SK-N-SH (cell line): ENCODE data around the gene ITK. TPM values are rescaled to one million over a fixed set of nuclear protein-coding genes. Genes with fewer than 3 reads are reported as not detected.

ENCODE experiments used
- CTCF ChIA-PET: fragments of 300-600, 350-600 bp; formaldehyde crosslinking; extraction: SDS; loops from one replicate; lab custom pipeline; 2021; lab: Yijun Ruan, JAX
- POLR2A ChIA-PET: fragments of 350-600 bp; sonication (Branson Sonifier 250); formaldehyde crosslinking; extraction: SDS; loops from one replicate; lab custom pipeline; 2020; ENCODE audit warnings: antibody characterized with exemption, inconsistent platforms; lab: Yijun Ruan, JAX
- DNase-seq: peaks from one replicate; pipeline ENCODE4 v3.0.0; 2012
- H2AFZ ChIP-seq: fragments of 200-600 bp; sonication (generic); 2 replicates; pipeline ENCODE4 v1.8.1; 2016; ENCODE audit warnings: antibody characterized with exemption, mild to moderate bottlenecking, low read depth
- H3F3A ChIP-seq: fragments of 200-600 bp; sonication (generic); replicated peaks from 2 replicates; pipeline ENCODE3; 2016; ENCODE audit warnings: antibody characterized with exemption, mild to moderate bottlenecking; ENCODE audit not compliant: insufficient read depth
- H3K27ac ChIP-seq, 2 experiments: fragments of 200-500 bp in 1 of 2; fragments of 200-600 bp in 1 of 2; sonication (Bioruptor generic) in 1 of 2; sonication (generic), shearing (Covaris generic) in 1 of 2; 2 replicates each; pipeline versions ENCODE4 v1.5.1 to v1.6.1; 2014 to 2016; ENCODE audit warnings: low read depth in 2 of 2, inconsistent platforms in 1 of 2, low read length in 1 of 2, mild to moderate bottlenecking in 1 of 2, mixed read lengths in 1 of 2
- H3K27me3 ChIP-seq: fragments of 200-600 bp; sonication (generic), shearing (Covaris generic); 2 replicates; pipeline ENCODE4 v1.6.1; 2016; ENCODE audit warnings: mixed run types; ENCODE audit not compliant: insufficient read depth
- H3K36me3 ChIP-seq, 2 experiments: fragments of 200-500 bp in 1 of 2; fragments of 200-600 bp in 1 of 2; sonication (Bioruptor generic) in 1 of 2; sonication (generic) in 1 of 2; replicated peaks in 1 of 2; 2 replicates each; pipeline versions ENCODE3 to v1.5.1; 2014 to 2016; ENCODE audit warnings: low read length in 1 of 2, mild to moderate bottlenecking in 1 of 2; ENCODE audit not compliant: insufficient read depth in 2 of 2, control insufficient read depth in 1 of 2
- H3K4me1 ChIP-seq, 2 experiments: fragments of 200-500 bp in 1 of 2; fragments of 200-600 bp in 1 of 2; sonication (Bioruptor generic) in 1 of 2; sonication (generic), shearing (Covaris generic) in 1 of 2; 2 replicates each; pipeline versions ENCODE4 v1.5.1 to v1.6.1; 2014 to 2016; ENCODE audit warnings: low read depth in 1 of 2, low read length in 1 of 2, mixed run types in 1 of 2; ENCODE audit not compliant: insufficient read depth in 2 of 2, control insufficient read depth in 1 of 2
- H3K4me2 ChIP-seq: fragments of 200-600 bp; sonication (generic), shearing (Covaris generic); 2 replicates; pipeline ENCODE4 v1.6.1; 2017; ENCODE audit warnings: mixed run types
- H3K4me3 ChIP-seq, 2 experiments: fragments of 200-500 bp in 1 of 2; fragments of 200-600 bp in 1 of 2; sonication (Bioruptor generic) in 1 of 2; sonication (generic), shearing (Covaris generic) in 1 of 2; 2 replicates each; pipeline versions ENCODE4 v1.5.1 to v1.8.1; 2014 to 2016; ENCODE audit warnings: low read depth in 2 of 2, inconsistent platforms in 1 of 2, low read length in 1 of 2, mild to moderate bottlenecking in 1 of 2, mixed read lengths in 1 of 2, moderate library complexity in 1 of 2
- H3K79me2 ChIP-seq: fragments of 200-600 bp; sonication (generic); 2 replicates; pipeline ENCODE4 v1.8.1; 2017; ENCODE audit warnings: mild to moderate bottlenecking; ENCODE audit not compliant: insufficient read depth
- H3K9ac ChIP-seq: fragments of 200-600 bp; sonication (generic); 2 replicates; pipeline ENCODE4 v1.6.1; 2017; ENCODE audit warnings: mixed run types
- H3K9me2 ChIP-seq: fragments of 200-600 bp; sonication (generic); 2 replicates; pipeline ENCODE4 v1.6.1; 2017; ENCODE audit warnings: mixed run types
- H3K9me3 ChIP-seq: fragments of 200-600 bp; sonication (generic); 2 replicates; pipeline ENCODE4 v1.6.1; 2017; ENCODE audit warnings: mixed run types, mild to moderate bottlenecking, moderate library complexity
- H4K20me1 ChIP-seq: fragments of 200-600 bp; sonication (generic); 2 replicates; pipeline ENCODE4 v1.6.1; 2017; ENCODE audit warnings: mild to moderate bottlenecking, mixed run types; ENCODE audit not compliant: insufficient read depth
- CHD2 ChIP-seq: fragments of 150-350 bp; IDR thresholded peaks from 2 replicates; pipeline ENCODE4 v1.6.1; 2018; ENCODE audit warnings: low read length; ENCODE audit not compliant: partially characterized antibody
- FOSL2 ChIP-seq: IDR thresholded peaks from 2 replicates; pipeline ENCODE4 v1.4.0; 2012; ENCODE audit warnings: low read depth, mild to moderate bottlenecking, moderate library complexity, borderline replicate concordance
- FOXJ3 ChIP-seq: sonication (generic); formaldehyde crosslinking; IDR thresholded peaks from 2 replicates; pipeline ENCODE4 v1.5.1; 2020; ENCODE audit warnings: mild to moderate bottlenecking, missing genetic modification reagents
- FOXM1 ChIP-seq: IDR thresholded peaks from 2 replicates; pipeline ENCODE4 v1.4.0; 2012; ENCODE audit warnings: low read depth, mild to moderate bottlenecking
- GABPA ChIP-seq: IDR thresholded peaks from 2 replicates; pipeline ENCODE4 v1.4.0; 2012; ENCODE audit warnings: low read depth, mild to moderate bottlenecking
- GATA2 ChIP-seq: sonication (generic); formaldehyde crosslinking; IDR thresholded peaks from 2 replicates; pipeline ENCODE4 v1.5.0; 2020; ENCODE audit warnings: mild to moderate bottlenecking, missing genetic modification reagents
- MXI1 ChIP-seq: IDR thresholded peaks from 2 replicates; pipeline ENCODE4 v1.6.1; 2012; ENCODE audit warnings: mild to moderate bottlenecking, low read depth, low read length, improper control_type of control experiment
- RCOR1 ChIP-seq: fragments of 150-350 bp; IDR thresholded peaks from 2 replicates; pipeline ENCODE4 v1.6.1; 2017; ENCODE audit warnings: antibody characterized with exemption, low read length
- RFX5 ChIP-seq: IDR thresholded peaks from 2 replicates; pipeline ENCODE4 v1.6.1; 2012; ENCODE audit warnings: mild to moderate bottlenecking, improper control_type of control experiment, low read length
- RXRA ChIP-seq: IDR thresholded peaks from 2 replicates; pipeline ENCODE4 v1.4.0; 2012; ENCODE audit warnings: low read depth, mild to moderate bottlenecking, borderline replicate concordance
- SIN3A ChIP-seq: IDR thresholded peaks from 2 replicates; pipeline ENCODE4 v1.6.1; 2012; ENCODE audit warnings: low read depth, mild to moderate bottlenecking, low read length, moderate library complexity, borderline replicate concordance
- SMC3 ChIP-seq: IDR thresholded peaks from 2 replicates; pipeline ENCODE4 v1.6.1; 2012; ENCODE audit warnings: low read depth, low read length, improper control_type of control experiment
- TAF1 ChIP-seq: IDR thresholded peaks from 2 replicates; pipeline ENCODE4 v1.6.1; 2012; ENCODE audit warnings: low read depth, mild to moderate bottlenecking, low read length, moderate library complexity, borderline replicate concordance
- TEAD4 ChIP-seq: IDR thresholded peaks from 2 replicates; pipeline ENCODE4 v1.4.0; 2012; ENCODE audit warnings: mild to moderate bottlenecking, borderline replicate concordance; ENCODE audit not compliant: insufficient read depth
- YY1 ChIP-seq: IDR thresholded peaks from 2 replicates; pipeline ENCODE4 v1.4.0; 2012; ENCODE audit warnings: low read depth, mild to moderate bottlenecking
- WGBS: methylation state at CpG from one replicate; pipeline ENCODE4 v1.1.6; 2017; ENCODE audit warnings: low lambda C conversion rate; 5-methylcytosine and 5-hydroxymethylcytosine counted together
- polyA plus RNA-seq, 3 experiments: library from polyadenylated mRNA; depleted of rRNA; stranded (reverse); fragments of >200 nt; gene quantifications; 2 replicates each; pipeline ENCODE4 v1.2.3, GENCODE V29; 2012
- TF ChIP-seq, protein P1 (sequence below): IDR thresholded peaks from 2 replicates; pipeline ENCODE4 v1.4.0; 2012; ENCODE audit warnings: low read depth, borderline replicate concordance
- TF ChIP-seq, protein P2 (sequence below): fragments of 150-350 bp; IDR thresholded peaks from 2 replicates; pipeline ENCODE4 v1.6.1; 2017; ENCODE audit warnings: antibody characterized with exemption, low read length, low read depth, borderline replicate concordance
- TF ChIP-seq, protein P3 (sequence below): IDR thresholded peaks from 2 replicates; pipeline ENCODE4 v1.4.0; 2012; ENCODE audit warnings: low read depth

The ITK gene
- polyA plus RNA-seq, 1 of the 3 experiments (the other 2 are of a cell fraction): not detected

DNA sequence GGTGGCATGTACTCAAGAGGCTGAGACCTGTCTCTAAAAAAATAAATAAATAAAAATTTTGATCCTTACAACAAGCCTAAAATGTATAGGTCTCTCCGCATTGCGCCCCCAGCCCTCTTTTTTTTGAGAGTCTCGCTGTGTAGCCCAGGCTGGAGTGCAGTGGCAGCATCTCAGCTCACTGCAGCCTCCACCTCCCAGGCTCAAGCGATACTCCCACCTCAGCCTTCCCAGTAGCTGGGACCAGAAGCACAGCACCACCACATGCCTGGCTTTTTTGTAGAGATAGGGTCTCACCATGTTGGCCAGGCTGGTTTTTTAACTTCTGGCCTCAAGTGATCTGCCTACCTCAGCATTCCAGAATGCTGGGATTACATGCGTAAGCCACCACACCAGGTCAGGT lies 12.4 kb upstream of the ITK start:
- TF ChIP-seq TAF1: no peak
- TF ChIP-seq, protein P1, sequence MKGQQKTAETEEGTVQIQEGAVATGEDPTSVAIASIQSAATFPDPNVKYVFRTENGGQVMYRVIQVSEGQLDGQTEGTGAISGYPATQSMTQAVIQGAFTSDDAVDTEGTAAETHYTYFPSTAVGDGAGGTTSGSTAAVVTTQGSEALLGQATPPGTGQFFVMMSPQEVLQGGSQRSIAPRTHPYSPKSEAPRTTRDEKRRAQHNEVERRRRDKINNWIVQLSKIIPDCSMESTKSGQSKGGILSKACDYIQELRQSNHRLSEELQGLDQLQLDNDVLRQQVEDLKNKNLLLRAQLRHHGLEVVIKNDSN: no peak
- Histone ChIP-seq H3K79me2 (no peaks in the 10 kb centered on the region), H3K4me1 (no peaks in the 10 kb centered on the region), H3K9ac (no peak overlapping the region), H3K27me3 (peaks cover 9% of the 10 kb centered on the region; the same call in 1 of the 2 replicates), H2AFZ (no peak overlapping the region), H3K9me2 (no peaks in the 10 kb centered on the region), H3F3A (no peaks in the 10 kb centered on the region), H3K9me3 (no peaks in the 10 kb centered on the region), H3K27ac (no peak overlapping the region), H3K4me3 (no peak overlapping the region), H4K20me1 (no peaks in the 10 kb centered on the region), H3K4me2 (no peak overlapping the region), H3K36me3 (no peaks in the 10 kb centered on the region)
- ChIA-PET CTCF (interaction anchor here (0.6 to 1.3 kb wide), 2 partner anchors 20 to 1215 kb away, joined by 4 to 5 read pairs; no protein-coding TSS in a partner anchor), POLR2A (no interaction called here)
- WGBS: 58% methylated on average over 5 of the region's 5 CpGs
- no peak for DNase-seq

DNA sequence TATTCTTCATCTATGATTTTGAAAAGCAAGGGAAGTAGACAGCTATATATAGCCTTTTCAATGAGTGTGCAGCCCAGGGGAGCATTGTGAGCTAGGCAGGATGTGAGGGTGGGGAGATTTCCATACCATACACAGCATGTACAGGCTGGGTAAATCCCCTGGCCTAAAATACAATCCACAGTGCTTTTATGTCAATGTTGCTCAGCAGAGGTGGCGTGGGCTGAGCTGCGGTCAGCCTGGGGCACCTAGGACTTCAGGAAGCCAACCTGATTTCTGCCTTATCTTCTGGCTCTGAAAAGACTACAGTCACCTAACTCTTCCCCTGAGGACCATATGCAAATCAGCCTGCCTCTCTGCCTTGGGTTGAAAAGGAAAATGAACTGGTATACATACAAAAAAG lies 8.2 kb upstream of the ITK start:
- no peak overlapping the region for H3K4me2 ChIP-seq
- ChIA-PET CTCF (interaction anchor here (1.1 to 1.7 kb wide), 3 partner anchors 15 to 25 kb away, joined by 3 to 8 read pairs (median 3); no protein-coding TSS in a partner anchor), POLR2A (no interaction called here)
- no peaks in the 10 kb centered on the region; the same call in 1 of the 2 replicates for H3K27me3 ChIP-seq
- no peak overlapping the region for H2AFZ ChIP-seq
- TF ChIP-seq MXI1 (no peak), FOSL2 (no peak), RCOR1 (no peak), SMC3 (no peak), RXRA (no peak), YY1 (no peak), SIN3A (no peak), FOXM1 (no peak), RFX5 (no peak)
- no peak overlapping the region for H3K27ac ChIP-seq
- DNase-seq: no peak
- H4K20me1 ChIP-seq: no peaks in the 10 kb centered on the region
- no peaks in the 10 kb centered on the region for H3K9me2 ChIP-seq
- H3K9me3 ChIP-seq: no peaks in the 10 kb centered on the region
- H3F3A ChIP-seq: no peaks in the 10 kb centered on the region
- H3K9ac ChIP-seq: no peak overlapping the region
- no peak overlapping the region for H3K4me3 ChIP-seq
- H3K36me3 ChIP-seq: no peaks in the 10 kb centered on the region
- no peaks in the 10 kb centered on the region for H3K4me1 ChIP-seq
- 42% methylated on average over 2 of the region's 2 CpGs for WGBS
- H3K79me2 ChIP-seq: no peaks in the 10 kb centered on the region

DNA sequence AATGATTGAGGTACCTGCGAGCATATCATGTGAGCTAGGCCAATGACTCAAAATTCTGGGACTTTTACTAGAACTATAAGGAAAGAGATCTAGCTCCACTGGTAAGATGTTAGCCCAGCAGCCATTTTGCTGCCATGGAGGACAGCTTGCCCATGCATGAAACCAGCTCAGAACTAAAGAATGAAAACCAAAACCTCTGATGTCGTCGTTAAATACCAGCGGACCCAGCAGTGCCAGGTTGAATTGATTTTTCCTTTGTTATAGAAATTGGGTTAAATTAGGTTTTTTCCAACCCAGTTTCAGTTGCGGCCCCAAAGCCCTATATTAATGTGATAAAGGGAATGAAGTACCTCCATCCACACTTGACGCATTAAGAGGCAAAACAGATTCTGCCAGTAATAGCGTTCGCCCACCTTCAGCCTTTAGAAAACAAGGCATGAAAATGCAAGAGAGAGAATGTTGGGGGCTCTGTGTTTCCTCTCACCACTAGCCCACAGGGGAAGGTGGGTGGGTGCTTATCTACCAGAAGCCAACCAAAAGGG lies 5.5 kb upstream of the ITK start:
- Histone ChIP-seq H3F3A (no peaks in the 10 kb centered on the region), H3K9me2 (no peaks in the 10 kb centered on the region), H3K27me3 (no peaks in the 10 kb centered on the region; the same call in 1 of the 2 replicates), H4K20me1 (no peaks in the 10 kb centered on the region), H3K9ac (no peak overlapping the region), H2AFZ (no peak overlapping the region), H3K36me3 (no peaks in the 10 kb centered on the region), H3K27ac (no peak overlapping the region), H3K9me3 (no peaks in the 10 kb centered on the region), H3K4me3 (no peak overlapping the region), H3K79me2 (no peaks in the 10 kb centered on the region), H3K4me2 (no peak overlapping the region), H3K4me1 (no peaks in the 10 kb centered on the region)
- CTCF ChIA-PET: interaction anchor here (0.9 kb wide), 1 partner anchor 78 kb away, joined by 3 read pairs; no protein-coding TSS in a partner anchor
- 73% methylated on average over 8 of the region's 8 CpGs for WGBS
- POLR2A ChIA-PET: no interaction called here
- DNase-seq: no peak
- TF ChIP-seq GATA2 (CRISPR knock-in tag) (no peak), TAF1 (no peak), CHD2 (no peak), RCOR1 (no peak), RXRA (no peak), FOXJ3 (CRISPR knock-in tag) (no peak), TEAD4 (no peak), GABPA (no peak)
- TF ChIP-seq, protein P2, sequence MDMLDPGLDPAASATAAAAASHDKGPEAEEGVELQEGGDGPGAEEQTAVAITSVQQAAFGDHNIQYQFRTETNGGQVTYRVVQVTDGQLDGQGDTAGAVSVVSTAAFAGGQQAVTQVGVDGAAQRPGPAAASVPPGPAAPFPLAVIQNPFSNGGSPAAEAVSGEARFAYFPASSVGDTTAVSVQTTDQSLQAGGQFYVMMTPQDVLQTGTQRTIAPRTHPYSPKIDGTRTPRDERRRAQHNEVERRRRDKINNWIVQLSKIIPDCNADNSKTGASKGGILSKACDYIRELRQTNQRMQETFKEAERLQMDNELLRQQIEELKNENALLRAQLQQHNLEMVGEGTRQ: no peak
- TF ChIP-seq, protein P3, sequence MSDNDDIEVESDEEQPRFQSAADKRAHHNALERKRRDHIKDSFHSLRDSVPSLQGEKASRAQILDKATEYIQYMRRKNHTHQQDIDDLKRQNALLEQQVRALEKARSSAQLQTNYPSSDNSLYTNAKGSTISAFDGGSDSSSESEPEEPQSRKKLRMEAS: no peak
